ENCODE measurements around the gene AK8. TPM values are rescaled to one million over a fixed set of nuclear protein-coding genes. Genes with fewer than 3 reads are reported as not detected.

AK8 gene
- total and polyA plus RNA-seq, 9 of the 15 experiments (the other 6 are each of a cell fraction or from before 2014, with no cell fraction given): 0.06 to 0.37 TPM; not detected in 7

DNA sequence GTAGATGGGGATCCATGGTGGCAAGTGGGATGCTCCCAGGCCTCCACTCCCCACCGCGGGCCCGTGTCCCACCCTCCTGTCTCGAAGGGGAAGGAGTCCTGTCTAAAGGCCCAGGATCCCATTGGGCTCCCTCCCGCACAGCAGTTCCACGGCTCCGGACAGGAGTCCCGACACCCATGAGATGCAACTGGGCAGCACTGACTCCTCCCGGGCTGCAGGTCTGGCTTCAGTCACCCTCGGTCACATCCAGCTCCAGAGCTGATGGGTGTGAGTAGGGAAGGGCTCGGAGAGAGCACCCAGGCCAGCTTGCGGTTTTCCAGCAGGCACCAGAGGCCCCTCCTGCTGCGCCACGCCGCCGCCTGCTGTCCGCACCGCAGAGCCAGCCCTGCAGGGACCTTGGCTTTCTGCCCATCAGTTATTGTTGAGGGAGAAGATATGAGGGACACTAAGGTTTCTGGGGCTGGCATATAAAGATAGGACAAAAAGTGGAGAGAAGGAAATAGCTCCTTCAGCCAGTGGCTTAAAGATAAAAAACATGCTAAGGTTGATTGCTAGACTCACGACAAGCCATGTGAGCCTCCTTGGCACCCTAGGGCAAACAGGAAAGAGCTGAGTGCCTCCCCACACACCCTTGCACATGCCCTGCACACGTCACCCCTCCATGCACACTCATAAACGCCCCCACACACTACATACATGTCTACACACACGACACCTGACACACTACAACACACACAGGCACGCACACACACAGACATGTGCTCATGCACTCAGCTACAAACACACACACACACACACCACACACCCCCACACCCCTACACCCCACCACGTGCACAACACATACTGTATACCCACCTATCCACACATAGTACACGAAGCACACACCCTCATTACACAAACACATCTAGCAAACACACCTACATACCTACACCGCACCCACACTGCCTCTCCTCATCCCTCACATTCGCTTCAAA is 79.0 kb downstream of the AK8 start (continued):
- TF ChIP-seq MNT (conservative IDR thresholded peaks at IDR 0.05) (peak; percentile 64 to 72), SMAD3 (CRISPR knock-in tag; conservative IDR thresholded peaks at IDR 0.05) (no peak), NR2C2 (CRISPR knock-in tag; IDR thresholded peaks at IDR 0.05) (no peak), NR2C2 (tag; IDR thresholded peaks at IDR 0.05) (no peak; the same call in 1 of the 2 replicates), TFAP4 (CRISPR knock-in tag; IDR thresholded peaks at IDR 0.05; ENCODE audit: borderline replicate concordance) (peak; percentile 95), KLF1 (tag; IDR thresholded peaks at IDR 0.05) (no peak), NR2C1 (IDR thresholded peaks at IDR 0.05) (no peak), NR2C1 (tag; IDR thresholded peaks at IDR 0.05) (peak; percentile 43; the same call in 1 of the 2 replicates), ZKSCAN1 (IDR thresholded peaks at IDR 0.05; ENCODE audit: low read depth, low read length) (peak; percentile 62; the same call in 1 of the 2 replicates), MYNN (IDR thresholded peaks at IDR 0.05) (peak; percentile 85), MYNN (CRISPR knock-in tag; IDR thresholded peaks at IDR 0.05) (no peak), HDGF (IDR thresholded peaks at IDR 0.05) (peak; percentile 78), ATF1 (CRISPR knock-in tag; IDR thresholded peaks at IDR 0.05) (no peak), ATF1 (tag; IDR thresholded peaks at IDR 0.05) (peak; percentile 69), NCOR1 (IDR thresholded peaks at IDR 0.05) (peak; percentile 95)
- TF ChIP-seq, protein P1, sequence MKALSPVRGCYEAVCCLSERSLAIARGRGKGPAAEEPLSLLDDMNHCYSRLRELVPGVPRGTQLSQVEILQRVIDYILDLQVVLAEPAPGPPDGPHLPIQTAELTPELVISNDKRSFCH (CRISPR knock-in tag; IDR thresholded peaks at IDR 0.05): no peak
- TF ChIP-seq, protein P1 (tag; IDR thresholded peaks at IDR 0.05): 0 out of 2 replicates have a peak, but pooled peaks have one; percentile 40

Data from K562 (cell line).